Gastrocnemius medialis (tissue), 4 donors: ENCODE data around the gene APOBEC3C. TPM values are rescaled to one million over a fixed set of nuclear protein-coding genes. Genes with fewer than 3 reads are reported as not detected.
A peak's percentile ranks its signal among the peaks of the same experiment; 100 is the strongest.

Source experiments
- ATAC-seq, 2 donors: fragments of 150-250 bp; one replicate each; pipeline ENCODE4 v1.9.1; 2016
- DNase-seq, 2 donors: peaks; one replicate each; pipeline ENCODE4 v3.0.0-alpha.2; 2019
- H3K27ac ChIP-seq, 4 donors: fragments of 200-600 bp; sonication (generic); 1 replicate in 1 of 4; 2 replicates in 3 of 4; pipeline ENCODE4 v1.5.1; 2016 to 2018; ENCODE audit warnings: mild to moderate bottlenecking in 2 of 4, moderate library complexity in 1 of 4
- H3K27me3 ChIP-seq, 3 donors: fragments of 200-600 bp; sonication (generic) in 2 of 3; 1 replicate in 1 of 3; 2 replicates in 2 of 3; pipeline versions ENCODE4 v1.5.1 to v1.6.0; 2016 to 2019; ENCODE audit warnings: mild to moderate bottlenecking in 1 of 3, moderate library complexity in 1 of 3
- H3K36me3 ChIP-seq, 2 donors: fragments of 200-600 bp; sonication (generic) in 1 of 2; one replicate each; pipeline ENCODE4 v1.5.1; 2017 to 2018
- H3K4me1 ChIP-seq, 2 donors: fragments of 200-600 bp; sonication (generic) in 1 of 2; one replicate each; pipeline ENCODE4 v1.5.1; 2016 to 2017; ENCODE audit warnings: mild to moderate bottlenecking in 2 of 2
- H3K4me3 ChIP-seq, 4 donors: fragments of 200-600 bp; sonication (generic) in 3 of 4; 1 replicate in 1 of 4; 2 replicates in 3 of 4; pipeline ENCODE4 v1.5.1; 2016 to 2019; ENCODE audit warnings: mild to moderate bottlenecking in 2 of 4
- H3K9me3 ChIP-seq, 3 donors: fragments of 200-600 bp; sonication (generic) in 2 of 3; 1 replicate in 1 of 3; 2 replicates in 2 of 3; pipeline ENCODE4 v1.5.1; 2016 to 2019
- CTCF ChIP-seq, 5 experiments: fragments of 450-650 bp in 3 of 5; fragments of 200-600 bp in 2 of 5; sonication (generic) in 2 of 5; IDR thresholded peaks in 4 of 5; conservative IDR thresholded peaks in 1 of 5; 1 replicate in 4 of 5; 2 replicates in 1 of 5; pipeline ENCODE4 v1.5.1; 2016 to 2019; ENCODE audit warnings: antibody characterized with exemption in 5 of 5, mild to moderate bottlenecking in 3 of 5, moderate library complexity in 3 of 5
- POLR2A ChIP-seq, 2 donors: fragments of 450-650 bp; IDR thresholded peaks; one replicate each; pipeline ENCODE4 v1.6.1; 2017; ENCODE audit warnings: antibody characterized with exemption in 2 of 2, mild to moderate bottlenecking in 2 of 2, moderate library complexity in 2 of 2
- in situ Hi-C, 4 donors: fragments of 200-750 bp; cut with MboI; loops; one replicate each; pipeline versions ENCODE4 v1.15.0 to v1.8.0; 2017; ENCODE audit warnings: low sequenced_read_pairs in 4 of 4
- intact Hi-C: fragments of 100-400 bp; cut with DNase I; formaldehyde crosslinking; loops from one replicate; pipeline ENCODE4 v1.15.1; 2023; ENCODE audit warnings: low total_unique reads
- total RNA-seq, 4 donors: library from RNA; depleted of rRNA; stranded (reverse); fragments of >200 nt; gene quantifications; one replicate each; pipeline versions ENCODE4 v1.1.0 to v1.2.3, GENCODE V29; 2016

Gene APOBEC3C
- total RNA-seq, 4 donors from 2014 or later = 0.58 to 1.5 (median 1.0) TPM

GRCh38 chr22:39021552-39022250 is 7.6 kb downstream of the APOBEC3C start:
- intact Hi-C loops (no loop called here), in situ Hi-C loops (no loop called here)
- ATAC-seq = no peak

GRCh38 chr22:39024519-39025308 is 10.7 kb downstream of the APOBEC3C start:
- intact Hi-C loops = no loop called here
- Histone ChIP-seq H3K27ac (no peak overlapping the region), H3K4me3 (no peak overlapping the region), H3K36me3 (no peaks in the 10 kb centered on the region), H3K4me1 (no peaks in the 10 kb centered on the region), H3K9me3 (no peaks in the 10 kb centered on the region), H3K27me3 (no peaks in the 10 kb centered on the region)
- DNase-seq (no peak), ATAC-seq (no peak)
- in situ Hi-C loops = no loop called here
- TF ChIP-seq CTCF (IDR thresholded peaks at IDR 0.05 in 4 of 5, conservative IDR thresholded peaks at IDR 0.05 in 1 of 5) (no peak), POLR2A (IDR thresholded peaks at IDR 0.05) (no peak)

More at GRCh38 chr22:39021552-39022250, 7.6 kb downstream of the APOBEC3C start:
- H3K27ac ChIP-seq = peak overlapping the region; percentile 52 to 73 (median 66)
- H3K36me3 ChIP-seq = no peaks in the 10 kb centered on the region
- no peaks in the 10 kb centered on the region for H3K27me3 ChIP-seq
- no peak for DNase-seq
- no peaks in the 10 kb centered on the region for H3K4me1 ChIP-seq
- H3K4me3 ChIP-seq = peak overlapping the region; percentile 40 to 49 (median 48)
- H3K9me3 ChIP-seq = no peaks in the 10 kb centered on the region
- TF ChIP-seq POLR2A (IDR thresholded peaks at IDR 0.05) (no peak), CTCF (IDR thresholded peaks at IDR 0.05 in 4 of 5, conservative IDR thresholded peaks at IDR 0.05 in 1 of 5) (no peak)

- Histone ChIP-seq H3K27me3 (no peaks in the 10 kb centered on the region), H3K36me3 (no peaks in the 10 kb centered on the region), H3K4me1 (no peaks in the 10 kb centered on the region), H3K4me3 (no peak overlapping the region), H3K27ac (no peak overlapping the region), H3K9me3 (no peaks in the 10 kb centered on the region)
- no peak for ATAC-seq
- TF ChIP-seq POLR2A (IDR thresholded peaks at IDR 0.05) = no peak
- no peak for TF ChIP-seq CTCF (IDR thresholded peaks at IDR 0.05 in 4 of 5, conservative IDR thresholded peaks at IDR 0.05 in 1 of 5)
- DNase-seq = no peak
- intact Hi-C loops (no loop called here), in situ Hi-C loops (no loop called here)
Measured at GRCh38 chr22:39026509-39027150, 12.6 kb downstream of the APOBEC3C start.

GRCh38 chr22:39027717-39028116 is 13.7 kb downstream of the APOBEC3C start:
- Histone ChIP-seq H3K27me3 (no peaks in the 10 kb centered on the region), H3K4me1 (no peaks in the 10 kb centered on the region), H3K9me3 (no peaks in the 10 kb centered on the region), H3K27ac (no peak overlapping the region), H3K36me3 (no peaks in the 10 kb centered on the region), H3K4me3 (no peak overlapping the region)
- intact Hi-C loops = no loop called here
- DNase-seq (no peak), ATAC-seq (no peak)
- in situ Hi-C loops = no loop called here
- TF ChIP-seq POLR2A (IDR thresholded peaks at IDR 0.05) (no peak), CTCF (IDR thresholded peaks at IDR 0.05 in 4 of 5, conservative IDR thresholded peaks at IDR 0.05 in 1 of 5) (no peak)
